H1 (cell line): Measurements from ENCODE around the gene GTF2F2. TPM values are rescaled to one million over a fixed set of nuclear protein-coding genes. Genes with fewer than 3 reads are reported as not detected.

Experiments used
- CTCF ChIA-PET: fragments of 300-600 bp; sonication (Branson Sonifier 250); formaldehyde crosslinking; loops from one replicate; lab custom pipeline; 2021; ENCODE audit not compliant: partially characterized antibody; lab: Charles Lee
- POLR2A ChIA-PET: fragments of 300-600 bp; sonication (Branson Sonifier 250); formaldehyde crosslinking; loops from one replicate; lab custom pipeline; 2021; ENCODE audit warnings: inconsistent platforms; ENCODE audit not compliant: partially characterized antibody; lab: Charles Lee
- DNase-seq, 2 experiments: peaks; one replicate each; pipeline versions ENCODE4 v3.0.0 to v3.0.0-alpha.2; 2010 to 2022; ENCODE audit warnings: low spot score in 2 of 2, low read depth in 1 of 2, mixed read lengths in 1 of 2
- FAIRE-seq: peaks from 2 replicates; lab custom pipeline; 2011; peaks lifted over from hg19 to GRCh38; lab: Jason Lieb, UNC
- H2AFZ ChIP-seq: 2 replicates; pipeline ENCODE4 v1.8.1; 2012; ENCODE audit warnings: low read length, inconsistent platforms
- H2AK5ac ChIP-seq: 2 replicates; pipeline ENCODE4 v1.6.1; 2013; ENCODE audit warnings: low read depth, low read length
- H2BK120ac ChIP-seq: replicated peaks from 2 replicates; pipeline ENCODE3; 2013; ENCODE audit warnings: low read depth, low read length, inconsistent platforms
- H2BK12ac ChIP-seq: 2 replicates; pipeline ENCODE4 v1.6.1; 2013; ENCODE audit warnings: low read depth, low read length
- H2BK15ac ChIP-seq: 2 replicates; pipeline ENCODE4 v1.6.1; 2013; ENCODE audit warnings: low read length
- H2BK20ac ChIP-seq: 2 replicates; pipeline ENCODE4 v1.6.1; 2013; ENCODE audit warnings: low read length
- H2BK5ac ChIP-seq: 2 replicates; pipeline ENCODE4 v1.6.1; 2013; ENCODE audit warnings: low read depth, low read length
- H3K14ac ChIP-seq: 2 replicates; pipeline ENCODE4 v1.6.1; 2013; ENCODE audit warnings: inconsistent platforms; ENCODE audit not compliant: insufficient read length
- H3K18ac ChIP-seq: 2 replicates; pipeline ENCODE4 v1.6.1; 2013; ENCODE audit warnings: low read length; ENCODE audit errors: extremely low read depth
- H3K23ac ChIP-seq: 2 replicates; pipeline ENCODE4 v1.6.1; 2013; ENCODE audit warnings: inconsistent platforms; ENCODE audit not compliant: insufficient read length
- H3K23me2 ChIP-seq: 2 replicates; pipeline ENCODE4 v1.6.1; 2013; ENCODE audit warnings: low read depth, low read length
- H3K27ac ChIP-seq: 2 replicates; pipeline ENCODE4 v1.6.1; 2011; ENCODE audit warnings: low read depth, low read length, inconsistent platforms
- H3K27me3 ChIP-seq, 4 experiments: replicated peaks in 1 of 4; 1 replicate in 1 of 4; 2 replicates in 3 of 4; pipeline versions ENCODE4 v1.6.1 to v1.8.1; 2011 to 2013; ENCODE audit warnings: low read length in 3 of 4, mild to moderate bottlenecking in 3 of 4, inconsistent platforms in 2 of 4, mixed read lengths in 2 of 4, moderate library complexity in 1 of 4; ENCODE audit not compliant: control insufficient read depth in 3 of 4, insufficient read depth in 3 of 4; ENCODE audit errors: extremely low read depth in 1 of 4
- H3K36me3 ChIP-seq, 4 experiments: 2 replicates each; pipeline versions ENCODE4 v1.6.1 to v1.8.1; 2011 to 2013; ENCODE audit warnings: mild to moderate bottlenecking in 4 of 4, low read length in 3 of 4, moderate library complexity in 2 of 4, control low read depth in 1 of 4, inconsistent platforms in 1 of 4; ENCODE audit not compliant: insufficient read depth in 4 of 4, control insufficient read depth in 2 of 4
- H3K4ac ChIP-seq: replicated peaks from 2 replicates; pipeline ENCODE3; 2013; ENCODE audit warnings: low read length, low read depth, mixed read lengths, inconsistent platforms; ENCODE audit not compliant: insufficient read length
- H3K4me1 ChIP-seq, 4 experiments: replicated peaks in 1 of 4; 1 replicate in 1 of 4; 2 replicates in 3 of 4; pipeline versions ENCODE4 v1.6.1 to v1.8.1; 2011 to 2013; ENCODE audit warnings: low read length in 3 of 4, inconsistent platforms in 2 of 4, mixed read lengths in 1 of 4; ENCODE audit not compliant: insufficient read depth in 4 of 4, control insufficient read depth in 3 of 4
- H3K4me2 ChIP-seq, 2 experiments: 2 replicates each; pipeline versions ENCODE4 v1.6.1 to v1.8.1; 2011 to 2013; ENCODE audit warnings: low read depth in 2 of 2, low read length in 2 of 2, control low read depth in 1 of 2, inconsistent platforms in 1 of 2, mild to moderate bottlenecking in 1 of 2; ENCODE audit not compliant: insufficient read depth in 1 of 2
- H3K4me3 ChIP-seq, 4 experiments: fragments of 200-600, 300-600 bp in 1 of 4; sonication (generic), shearing (Covaris generic), sonication (Bioruptor Twin) in 1 of 4; 2 replicates each; pipeline versions ENCODE4 v1.5.1 to v1.8.1; 2011 to 2016; ENCODE audit warnings: low read length in 4 of 4, low read depth in 3 of 4, control low read depth in 2 of 4, inconsistent platforms in 2 of 4, mild to moderate bottlenecking in 2 of 4, mixed read lengths in 1 of 4, moderate library complexity in 1 of 4; ENCODE audit not compliant: insufficient read depth in 2 of 4; ENCODE audit errors: extremely low read depth in 1 of 4
- H3K56ac ChIP-seq: replicated peaks from 2 replicates; pipeline ENCODE3; 2013; ENCODE audit warnings: low read depth, mild to moderate bottlenecking, mixed read lengths, low read length, inconsistent platforms; ENCODE audit not compliant: insufficient read length
- H3K79me1 ChIP-seq: 2 replicates; pipeline ENCODE4 v1.6.1; 2013; ENCODE audit warnings: low read depth, low read length, control low read depth
- H3K79me2 ChIP-seq, 2 experiments: 2 replicates each; pipeline versions ENCODE4 v1.6.1 to v1.8.1; 2012 to 2013; ENCODE audit warnings: low read length in 2 of 2, mild to moderate bottlenecking in 2 of 2, inconsistent platforms in 1 of 2; ENCODE audit not compliant: insufficient read depth in 2 of 2, control insufficient read depth in 1 of 2
- H3K9ac ChIP-seq, 4 experiments: replicated peaks in 1 of 4; 1 replicate in 1 of 4; 2 replicates in 3 of 4; pipeline versions ENCODE4 v1.6.1 to v1.8.1; 2011 to 2013; ENCODE audit warnings: low read depth in 3 of 4, low read length in 3 of 4, control low read depth in 2 of 4, mild to moderate bottlenecking in 2 of 4, moderate library complexity in 2 of 4, inconsistent platforms in 1 of 4; ENCODE audit errors: extremely low read depth in 1 of 4
- H3K9me3 ChIP-seq, 2 experiments: 2 replicates each; pipeline versions ENCODE4 v1.6.1 to v1.8.1; 2012 to 2013; ENCODE audit warnings: mild to moderate bottlenecking in 2 of 2, moderate library complexity in 2 of 2, control low read depth in 1 of 2, inconsistent platforms in 1 of 2, low read depth in 1 of 2, low read length in 1 of 2, mixed read lengths in 1 of 2; ENCODE audit not compliant: insufficient read depth in 2 of 2
- H4K20me1 ChIP-seq, 2 experiments: replicated peaks in 1 of 2; 2 replicates each; pipeline versions ENCODE3 to v1.8.1; 2011 to 2013; ENCODE audit warnings: inconsistent platforms in 2 of 2, low read length in 2 of 2, mild to moderate bottlenecking in 1 of 2; ENCODE audit not compliant: insufficient read depth in 2 of 2, control insufficient read depth in 1 of 2
- H4K5ac ChIP-seq: 2 replicates; pipeline ENCODE4 v1.6.1; 2013; ENCODE audit warnings: low read length, low read depth, mixed read lengths, inconsistent platforms; ENCODE audit not compliant: insufficient read length
- H4K8ac ChIP-seq: 2 replicates; pipeline ENCODE4 v1.8.0; 2013; ENCODE audit warnings: mild to moderate bottlenecking, moderate library complexity, low read length, inconsistent platforms; ENCODE audit not compliant: insufficient read depth; ENCODE audit errors: extremely low read depth
- H4K91ac ChIP-seq: replicated peaks from 2 replicates; pipeline ENCODE3; 2013; ENCODE audit warnings: low read length, mixed read lengths, inconsistent platforms; ENCODE audit not compliant: insufficient read length
- CBX5 ChIP-seq: fragments of 300-800, 300-1000 bp; sonication (generic); IDR thresholded peaks from 2 replicates; pipeline ENCODE4 v1.7.1; 2016; ENCODE audit warnings: antibody characterized with exemption, low read length, low read depth
- CEBPB ChIP-seq: IDR thresholded peaks from 2 replicates; pipeline ENCODE4 v1.6.1; 2012; ENCODE audit warnings: low read depth, low read length
- CHD2 ChIP-seq: IDR thresholded peaks from 2 replicates; pipeline ENCODE4 v1.6.1; 2012; ENCODE audit warnings: low read length, improper control_type of control experiment
- FOSL1 ChIP-seq: IDR thresholded peaks from 2 replicates; pipeline ENCODE4 v1.6.1; 2011; ENCODE audit warnings: mild to moderate bottlenecking, low read depth, low read length, moderate library complexity; ENCODE audit not compliant: insufficient read depth
- HDAC2 ChIP-seq, 2 experiments: fragments of 300-600 bp in 1 of 2; sonication (generic) in 1 of 2; IDR thresholded peaks; 2 replicates each; pipeline ENCODE4 v1.6.1; 2011 to 2012; ENCODE audit warnings: low read depth in 2 of 2, low read length in 2 of 2, mild to moderate bottlenecking in 2 of 2, moderate library complexity in 2 of 2, borderline replicate concordance in 1 of 2, inconsistent platforms in 1 of 2
- JUND ChIP-seq: IDR thresholded peaks from 2 replicates; pipeline ENCODE4 v1.6.1; 2011; ENCODE audit warnings: mild to moderate bottlenecking, improper control_type of control experiment, low read length
- MAX ChIP-seq: IDR thresholded peaks from 2 replicates; pipeline ENCODE4 v1.6.1; 2012; ENCODE audit warnings: inconsistent platforms
- NANOG ChIP-seq: IDR thresholded peaks from 2 replicates; pipeline ENCODE4 v1.6.1; 2011; ENCODE audit warnings: low read length, low read depth, mild to moderate bottlenecking, inconsistent platforms; ENCODE audit not compliant: insufficient read depth, poor library complexity, severe bottlenecking
- POLR2AphosphoS5 ChIP-seq: IDR thresholded peaks from 2 replicates; pipeline ENCODE4 v1.6.1; 2011; ENCODE audit warnings: low read depth, low read length
- RBBP5 ChIP-seq: IDR thresholded peaks from 2 replicates; pipeline ENCODE4 v1.7.1; 2012; ENCODE audit warnings: low read depth, mild to moderate bottlenecking, inconsistent platforms, low read length, moderate library complexity, borderline replicate concordance
- SP4 ChIP-seq: IDR thresholded peaks from 2 replicates; pipeline ENCODE4 v1.6.1; 2012; ENCODE audit warnings: low read length, inconsistent platforms
- TEAD4 ChIP-seq: IDR thresholded peaks from 2 replicates; pipeline ENCODE4 v1.6.1; 2012; ENCODE audit warnings: low read depth, low read length, inconsistent platforms, mixed read lengths
- WGBS, 2 experiments: shearing (Covaris generic) in 1 of 2; methylation state at CpG; one replicate each; pipeline versions ENCODE4 v1.1.6 to v1.1.7; 2013 to 2015; ENCODE audit warnings: low lambda C conversion rate in 2 of 2, mixed read lengths in 2 of 2, inconsistent platforms in 1 of 2, low coverage in 1 of 2, missing lambda C conversion rate in 1 of 2; ENCODE audit not compliant: insufficient replicate concordance in 2 of 2, insufficient coverage in 1 of 2, insufficient read length in 1 of 2; ENCODE audit errors: extremely low coverage in 1 of 2, missing lambda C conversion rate in 1 of 2; 5-methylcytosine and 5-hydroxymethylcytosine counted together
- polyA plus RNA-seq, 7 experiments: library from polyadenylated mRNA; depleted of rRNA in 3 of 7; stranded (reverse) in 5 of 7; unstranded in 2 of 7; fragments of >200 nt in 5 of 7; fragments of 200-250 nt in 2 of 7; gene quantifications; 1 replicate in 5 of 7; 2 replicates in 1 of 7; 4 replicates in 1 of 7; pipeline versions ENCODE4 v1.2.1 to v1.2.3, GENCODE V29; 2011 to 2013; ENCODE audit warnings: missing spikeins in 2 of 7, mixed read lengths in 2 of 7
- total RNA-seq: library from RNA; stranded (reverse); fragmentation: NEBNext Ultra II Directional; extraction: Animal tissue kit (Norgen Biotek cat#: 25700); gene quantifications from 2 replicates; pipeline ENCODE4 v1.2.1, GENCODE V29; 2021

The GTF2F2 gene
- total and polyA plus RNA-seq, 2 of the 8 experiments (the other 6 are each of a cell fraction or from before 2014, with no cell fraction given), result 10.8 to 31.1 TPM

GRCh38 chr13:45113233-45114224 is 6.8 kb upstream of the GTF2F2 start:
- no peaks in the 10 kb centered on the region for H3K36me3 ChIP-seq
- CTCF ChIA-PET, result no interaction called here
- no peak for FAIRE-seq
- H3K79me1 ChIP-seq, result no peaks in the 10 kb centered on the region
- no peaks in the 10 kb centered on the region for H3K79me2 ChIP-seq
- H3K18ac ChIP-seq, result no peak overlapping the region
- H2AK5ac ChIP-seq, result no peak overlapping the region
- no peak overlapping the region for H4K8ac ChIP-seq
- no peak overlapping the region for H3K4ac ChIP-seq
- H3K4me3 ChIP-seq, result no peak overlapping the region
- no peak overlapping the region for H4K91ac ChIP-seq
- no peak overlapping the region for H4K5ac ChIP-seq
- 88% methylated on average over 4 of the region's 4 CpGs; no CpG with 5 or more reads in 1 of the 2 experiments for WGBS, 2 experiments
- H3K23ac ChIP-seq, result no peak overlapping the region
- no peak overlapping the region for H3K9ac ChIP-seq
- TF ChIP-seq NANOG (no peak), CHD2 (no peak), SP4 (no peak), TEAD4 (no peak), CEBPB (no peak), MAX (no peak), HDAC2 (IDR thresholded peaks at IDR 0.05; ENCODE audit: borderline replicate concordance in 1 of 2, low read depth in 2 of 2, low read length in 2 of 2) (no peak), JUND (no peak), RBBP5 (no peak), POLR2AphosphoS5 (no peak), CBX5 (no peak), FOSL1 (no peak)
- TF ChIP-seq, all 59 proteins: peak for 0
- Histone ChIP-seq H3K4me1 (peaks cover 0 to 7% (median 1%) of the 10 kb centered on the region in 4 experiments; a peak in 2 of 7 replicates), H3K9me3 (no peaks in the 10 kb centered on the region), H4K20me1 (no peaks in the 10 kb centered on the region), H2BK20ac (no peak overlapping the region), H3K56ac (no peak overlapping the region), H3K27me3 (no peaks in the 10 kb centered on the region), H3K27ac (no peak overlapping the region), H2BK15ac (peak overlapping the region; percentile 40; the same call in 1 of the 2 replicates), H2BK5ac (no peak overlapping the region), H2AFZ (peak overlapping the region; percentile 61; the same call in 1 of the 2 replicates), H3K23me2 (0 out of 2 replicates have a peak, but pooled peaks cover 1% of the 10 kb centered on the region), H2BK120ac (no peak overlapping the region), H3K4me2 (no peak overlapping the region), H2BK12ac (no peak overlapping the region), H3K14ac (no peak overlapping the region)
- POLR2A ChIA-PET, result no interaction called here
- DNase-seq, result no peak
